A549 (cell line): Measurements from ENCODE around the gene FOLR2. TPM values are rescaled to one million over a fixed set of nuclear protein-coding genes. Genes with fewer than 3 reads are reported as not detected.

ENCODE experiments used
- ATAC-seq, 2 experiments: fragments of 200-7000 bp in 1 of 2; fragments of >200 bp in 1 of 2; cut with Nextera tagmentation in 1 of 2; cut with Tn5 transposase in 1 of 2; 3 replicates each; pipeline versions ENCODE4 v1.8.0 to v1.9.1; 2018 to 2020; ENCODE audit warnings: mild to moderate bottlenecking in 1 of 2, moderate library complexity in 1 of 2
- CTCF ChIA-PET: fragments of 300-600 bp; sonication (Branson Sonifier 250); formaldehyde crosslinking; extraction: SDS; loops from one replicate; lab custom pipeline; 2021; ENCODE audit warnings: antibody characterized with exemption, inconsistent platforms; lab: Yijun Ruan, JAX
- POLR2A ChIA-PET: fragments of 350-600 bp; formaldehyde crosslinking; extraction: SDS; loops from one replicate; lab custom pipeline; 2021; ENCODE audit warnings: antibody characterized with exemption, inconsistent platforms; lab: Yijun Ruan, JAX
- DNase-seq, 2 experiments: peaks; one replicate each; pipeline versions ENCODE4 v3.0.0 to v3.0.0-alpha.2; 2011 to 2016; ENCODE audit warnings: low read depth in 1 of 2, low spot score in 1 of 2
- FAIRE-seq: peaks from 2 replicates; lab custom pipeline; 2011; peaks lifted over from hg19 to GRCh38; lab: Jason Lieb, UNC
- H3K27ac ChIP-seq, 2 experiments: fragments of >200 bp; sonication (Bioruptor Twin); formaldehyde crosslinking; 3 replicates each; pipeline ENCODE4 v1.5.1; 2016 to 2017
- H3K4me1 ChIP-seq: fragments of >200 bp; sonication (Bioruptor Twin); formaldehyde crosslinking; 3 replicates; pipeline ENCODE4 v1.6.1; 2016
- H3K4me2 ChIP-seq: fragments of >200 bp; sonication (Bioruptor Twin); formaldehyde crosslinking; 3 replicates; pipeline ENCODE4 v1.6.1; 2016
- H3K4me3 ChIP-seq: fragments of >200 bp; sonication (Bioruptor Twin); formaldehyde crosslinking; 3 replicates; pipeline ENCODE4 v1.5.1; 2016
- H3K9me3 ChIP-seq: fragments of >200 bp; sonication (Bioruptor Twin); formaldehyde crosslinking; 3 replicates; pipeline ENCODE4 v1.6.1; 2016
- CBX2 ChIP-seq: fragments of 200-600 bp; sonication (generic); IDR thresholded peaks from 2 replicates; pipeline ENCODE4 v1.6.1; 2016; ENCODE audit warnings: low read depth, mild to moderate bottlenecking, borderline replicate concordance
- CBX8 ChIP-seq: fragments of 200-600 bp; sonication (generic); IDR thresholded peaks from 2 replicates; pipeline ENCODE4 v1.6.1; 2016
- CEBPB ChIP-seq, 2 experiments: fragments of >200 bp in 1 of 2; sonication (Bioruptor Twin) in 1 of 2; formaldehyde crosslinking in 1 of 2; IDR thresholded peaks; 2 replicates each; pipeline ENCODE4 v1.6.1; 2012 to 2016
- EHMT2 ChIP-seq: fragments of 200-600 bp; sonication (generic); IDR thresholded peaks from 2 replicates; pipeline ENCODE4 v1.6.1; 2016; ENCODE audit warnings: antibody characterized with exemption, low read depth, mild to moderate bottlenecking, moderate library complexity
- FOXS1 ChIP-seq: fragments of 250-450 bp; sonication (Bioruptor Pico); IDR thresholded peaks from 2 replicates; pipeline ENCODE4 v1.5.0; 2020; ENCODE audit warnings: mild to moderate bottlenecking, moderate library complexity
- HDAC2 ChIP-seq: fragments of 200-600 bp; sonication (generic); IDR thresholded peaks from 2 replicates; pipeline ENCODE4 v1.6.1; 2016
- HOXA7 ChIP-seq: fragments of 250-450 bp; sonication (Bioruptor Pico); IDR thresholded peaks from 2 replicates; pipeline ENCODE4 v1.5.0; 2020; ENCODE audit warnings: mild to moderate bottlenecking, moderate library complexity
- HOXB5 ChIP-seq: fragments of 250-450 bp; sonication (Bioruptor Pico); IDR thresholded peaks from 2 replicates; pipeline ENCODE4 v1.5.0; 2020; ENCODE audit warnings: mild to moderate bottlenecking, moderate library complexity
- MAFK ChIP-seq: fragments of 450-650 bp; IDR thresholded peaks from 2 replicates; pipeline ENCODE4 v1.6.1; 2014; ENCODE audit not compliant: partially characterized antibody
- MYC ChIP-seq: IDR thresholded peaks from 2 replicates; pipeline ENCODE4 v1.6.1; 2012; ENCODE audit warnings: mild to moderate bottlenecking, inconsistent platforms, low read length, improper control_type of control experiment, borderline replicate concordance
- NR3C1 ChIP-seq: fragments of >200 bp; sonication (Bioruptor Twin); formaldehyde crosslinking; IDR thresholded peaks from 3 replicates; pipeline ENCODE4 v1.6.1; 2017
- PHF8 ChIP-seq: fragments of 200-600 bp; sonication (generic); IDR thresholded peaks from 2 replicates; pipeline ENCODE4 v1.6.1; 2016; ENCODE audit warnings: low read depth, mild to moderate bottlenecking, antibody characterized with exemption, moderate library complexity, borderline replicate concordance
- POLR2A ChIP-seq: IDR thresholded peaks from 2 replicates; pipeline ENCODE4 v1.6.1; 2012; ENCODE audit warnings: mild to moderate bottlenecking, low read length
- SMC3 ChIP-seq: fragments of >200 bp; sonication (Bioruptor Twin); formaldehyde crosslinking; IDR thresholded peaks from 3 replicates; pipeline ENCODE4 v1.6.1; 2018; ENCODE audit warnings: inconsistent platforms
- TP53 ChIP-seq: fragments of 250-450 bp; sonication (Bioruptor Pico); IDR thresholded peaks from 2 replicates; pipeline ENCODE4 v1.5.0; 2021; ENCODE audit warnings: mild to moderate bottlenecking, moderate library complexity
- WGBS: methylation state at CpG from one replicate; pipeline ENCODE4 v1.1.6; 2017; ENCODE audit errors: missing lambda C conversion rate; 5-methylcytosine and 5-hydroxymethylcytosine counted together
- polyA plus RNA-seq, 4 experiments: library from polyadenylated mRNA; depleted of rRNA in 3 of 4; stranded (reverse); fragments of >200 nt; fragmentation: RNase III in 1 of 4; extraction: RNeasy Plus Mini Kit Qiagen cat#74134 plus additional on column Dnase treatment in 1 of 4; gene quantifications; 2 replicates in 3 of 4; 3 replicates in 1 of 4; pipeline ENCODE4 v1.2.3, GENCODE V29; 2011 to 2017
- TF ChIP-seq, protein P1 (sequence below): fragments of 250-450 bp; sonication (Bioruptor Pico); IDR thresholded peaks from 2 replicates; pipeline ENCODE4 v1.5.0; 2020; ENCODE audit warnings: low read depth, mild to moderate bottlenecking, moderate library complexity
- TF ChIP-seq, protein P2 (sequence below): fragments of >200 bp; sonication (Bioruptor Twin); formaldehyde crosslinking; IDR thresholded peaks from 3 replicates; pipeline ENCODE4 v1.5.1; 2016
- TF ChIP-seq, protein P3 (sequence below): IDR thresholded peaks from 2 replicates; pipeline ENCODE4 v1.6.1; 2012
- TF ChIP-seq, protein P4 (sequence below): fragments of >200 bp; sonication (Bioruptor Twin); formaldehyde crosslinking; IDR thresholded peaks from 3 replicates; pipeline ENCODE4 v1.6.1; 2016
- TF ChIP-seq, protein P5 (sequence below): fragments of 200-600 bp; sonication (generic); IDR thresholded peaks from 2 replicates; pipeline ENCODE4 v1.6.1; 2016; ENCODE audit warnings: antibody characterized with exemption, mild to moderate bottlenecking, moderate library complexity

FOLR2 gene
- polyA plus RNA-seq, 2 of the 4 experiments (the other 2 are of a cell fraction), result not detected

DNA sequence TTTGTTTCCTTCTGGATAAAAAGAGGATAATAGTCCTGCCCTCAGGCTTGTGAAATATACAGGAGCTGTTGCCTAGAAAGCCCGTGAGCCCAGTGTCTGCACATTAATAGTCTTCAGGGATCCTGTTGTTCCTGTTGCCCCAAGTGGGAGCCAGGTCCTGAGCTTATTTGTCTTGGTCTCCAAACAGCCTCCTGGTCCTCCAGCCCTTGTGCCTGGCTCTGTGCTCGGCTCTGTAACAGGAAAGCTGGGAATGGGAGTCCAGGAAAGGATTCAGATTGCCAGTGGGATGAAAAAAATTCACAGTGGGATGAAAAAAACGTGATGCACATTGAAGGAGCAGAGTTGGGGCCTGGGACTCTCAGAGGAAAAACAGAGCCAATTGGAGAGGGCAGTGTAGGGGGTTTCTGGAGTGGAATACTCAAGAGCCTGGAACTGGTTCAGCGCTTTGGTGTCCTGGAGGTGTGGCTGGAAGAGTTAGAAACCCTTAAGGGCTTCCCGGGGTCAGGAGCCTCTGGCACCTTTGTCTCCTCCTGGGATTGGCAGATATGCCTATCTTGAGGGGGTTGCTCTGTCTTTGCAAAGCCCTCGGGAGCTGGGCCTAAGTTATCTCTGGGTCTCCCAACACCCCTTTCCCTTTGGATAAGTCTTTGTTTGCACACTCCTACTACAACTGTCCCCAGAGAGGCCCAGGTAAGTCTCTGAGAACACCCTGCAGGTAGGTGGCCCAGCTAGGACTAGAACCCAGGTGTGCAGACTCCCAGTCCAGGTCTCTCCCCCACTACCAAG is 5.7 kb downstream of the FOLR2 start:
- H3K4me1 ChIP-seq, result peaks cover 21% of the 10 kb centered on the region
- WGBS, result 68% methylated on average over 6 of the region's 6 CpGs
- H3K27ac ChIP-seq, result peak overlapping the region; percentile 97 to 98
- FAIRE-seq (no peak), ATAC-seq (no peak; a peak in 1 of 6 replicates), DNase-seq (no peak)
- peak overlapping the region; percentile 93 for H3K4me2 ChIP-seq
- no peaks in the 10 kb centered on the region for H3K9me3 ChIP-seq
- ChIA-PET POLR2A (interaction anchor here (1.0 kb wide), 1 partner anchor 14 kb away, joined by 4 read pairs; no protein-coding TSS in a partner anchor), CTCF (interaction anchor here (0.7 to 9.4 kb wide), 15 partner anchors 13 to 368 kb away, joined by 3 to 83 read pairs (median 6); partner anchors contain the start of gene CLPB)
- TF ChIP-seq, protein P1, sequence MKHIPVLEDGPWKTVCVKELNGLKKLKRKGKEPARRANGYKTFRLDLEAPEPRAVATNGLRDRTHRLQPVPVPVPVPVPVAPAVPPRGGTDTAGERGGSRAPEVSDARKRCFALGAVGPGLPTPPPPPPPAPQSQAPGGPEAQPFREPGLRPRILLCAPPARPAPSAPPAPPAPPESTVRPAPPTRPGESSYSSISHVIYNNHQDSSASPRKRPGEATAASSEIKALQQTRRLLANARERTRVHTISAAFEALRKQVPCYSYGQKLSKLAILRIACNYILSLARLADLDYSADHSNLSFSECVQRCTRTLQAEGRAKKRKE (CRISPR knock-in tag), result no peak
- TF ChIP-seq CBX2 (no peak), POLR2A (no peak), SMC3 (no peak), PHF8 (no peak), MAFK (no peak), FOXS1 (no peak), HDAC2 (no peak), NR3C1 (no peak), TP53 (CRISPR knock-in tag) (no peak), MYC (no peak), EHMT2 (no peak), CBX8 (no peak), HOXB5 (CRISPR knock-in tag) (no peak), CEBPB (IDR thresholded peaks at IDR 0.05) (no peak), HOXA7 (CRISPR knock-in tag) (no peak)
- TF ChIP-seq, protein P2, sequence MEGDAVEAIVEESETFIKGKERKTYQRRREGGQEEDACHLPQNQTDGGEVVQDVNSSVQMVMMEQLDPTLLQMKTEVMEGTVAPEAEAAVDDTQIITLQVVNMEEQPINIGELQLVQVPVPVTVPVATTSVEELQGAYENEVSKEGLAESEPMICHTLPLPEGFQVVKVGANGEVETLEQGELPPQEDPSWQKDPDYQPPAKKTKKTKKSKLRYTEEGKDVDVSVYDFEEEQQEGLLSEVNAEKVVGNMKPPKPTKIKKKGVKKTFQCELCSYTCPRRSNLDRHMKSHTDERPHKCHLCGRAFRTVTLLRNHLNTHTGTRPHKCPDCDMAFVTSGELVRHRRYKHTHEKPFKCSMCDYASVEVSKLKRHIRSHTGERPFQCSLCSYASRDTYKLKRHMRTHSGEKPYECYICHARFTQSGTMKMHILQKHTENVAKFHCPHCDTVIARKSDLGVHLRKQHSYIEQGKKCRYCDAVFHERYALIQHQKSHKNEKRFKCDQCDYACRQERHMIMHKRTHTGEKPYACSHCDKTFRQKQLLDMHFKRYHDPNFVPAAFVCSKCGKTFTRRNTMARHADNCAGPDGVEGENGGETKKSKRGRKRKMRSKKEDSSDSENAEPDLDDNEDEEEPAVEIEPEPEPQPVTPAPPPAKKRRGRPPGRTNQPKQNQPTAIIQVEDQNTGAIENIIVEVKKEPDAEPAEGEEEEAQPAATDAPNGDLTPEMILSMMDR, result no peak
- TF ChIP-seq, protein P3, sequence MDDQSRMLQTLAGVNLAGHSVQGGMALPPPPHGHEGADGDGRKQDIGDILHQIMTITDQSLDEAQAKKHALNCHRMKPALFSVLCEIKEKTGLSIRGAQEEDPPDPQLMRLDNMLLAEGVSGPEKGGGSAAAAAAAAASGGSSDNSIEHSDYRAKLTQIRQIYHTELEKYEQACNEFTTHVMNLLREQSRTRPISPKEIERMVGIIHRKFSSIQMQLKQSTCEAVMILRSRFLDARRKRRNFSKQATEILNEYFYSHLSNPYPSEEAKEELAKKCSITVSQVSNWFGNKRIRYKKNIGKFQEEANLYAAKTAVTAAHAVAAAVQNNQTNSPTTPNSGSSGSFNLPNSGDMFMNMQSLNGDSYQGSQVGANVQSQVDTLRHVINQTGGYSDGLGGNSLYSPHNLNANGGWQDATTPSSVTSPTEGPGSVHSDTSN, result no peak
- TF ChIP-seq, protein P4, sequence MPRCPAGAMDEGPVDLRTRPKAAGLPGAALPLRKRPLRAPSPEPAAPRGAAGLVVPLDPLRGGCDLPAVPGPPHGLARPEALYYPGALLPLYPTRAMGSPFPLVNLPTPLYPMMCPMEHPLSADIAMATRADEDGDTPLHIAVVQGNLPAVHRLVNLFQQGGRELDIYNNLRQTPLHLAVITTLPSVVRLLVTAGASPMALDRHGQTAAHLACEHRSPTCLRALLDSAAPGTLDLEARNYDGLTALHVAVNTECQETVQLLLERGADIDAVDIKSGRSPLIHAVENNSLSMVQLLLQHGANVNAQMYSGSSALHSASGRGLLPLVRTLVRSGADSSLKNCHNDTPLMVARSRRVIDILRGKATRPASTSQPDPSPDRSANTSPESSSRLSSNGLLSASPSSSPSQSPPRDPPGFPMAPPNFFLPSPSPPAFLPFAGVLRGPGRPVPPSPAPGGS, result no peak
- TF ChIP-seq, protein P5, sequence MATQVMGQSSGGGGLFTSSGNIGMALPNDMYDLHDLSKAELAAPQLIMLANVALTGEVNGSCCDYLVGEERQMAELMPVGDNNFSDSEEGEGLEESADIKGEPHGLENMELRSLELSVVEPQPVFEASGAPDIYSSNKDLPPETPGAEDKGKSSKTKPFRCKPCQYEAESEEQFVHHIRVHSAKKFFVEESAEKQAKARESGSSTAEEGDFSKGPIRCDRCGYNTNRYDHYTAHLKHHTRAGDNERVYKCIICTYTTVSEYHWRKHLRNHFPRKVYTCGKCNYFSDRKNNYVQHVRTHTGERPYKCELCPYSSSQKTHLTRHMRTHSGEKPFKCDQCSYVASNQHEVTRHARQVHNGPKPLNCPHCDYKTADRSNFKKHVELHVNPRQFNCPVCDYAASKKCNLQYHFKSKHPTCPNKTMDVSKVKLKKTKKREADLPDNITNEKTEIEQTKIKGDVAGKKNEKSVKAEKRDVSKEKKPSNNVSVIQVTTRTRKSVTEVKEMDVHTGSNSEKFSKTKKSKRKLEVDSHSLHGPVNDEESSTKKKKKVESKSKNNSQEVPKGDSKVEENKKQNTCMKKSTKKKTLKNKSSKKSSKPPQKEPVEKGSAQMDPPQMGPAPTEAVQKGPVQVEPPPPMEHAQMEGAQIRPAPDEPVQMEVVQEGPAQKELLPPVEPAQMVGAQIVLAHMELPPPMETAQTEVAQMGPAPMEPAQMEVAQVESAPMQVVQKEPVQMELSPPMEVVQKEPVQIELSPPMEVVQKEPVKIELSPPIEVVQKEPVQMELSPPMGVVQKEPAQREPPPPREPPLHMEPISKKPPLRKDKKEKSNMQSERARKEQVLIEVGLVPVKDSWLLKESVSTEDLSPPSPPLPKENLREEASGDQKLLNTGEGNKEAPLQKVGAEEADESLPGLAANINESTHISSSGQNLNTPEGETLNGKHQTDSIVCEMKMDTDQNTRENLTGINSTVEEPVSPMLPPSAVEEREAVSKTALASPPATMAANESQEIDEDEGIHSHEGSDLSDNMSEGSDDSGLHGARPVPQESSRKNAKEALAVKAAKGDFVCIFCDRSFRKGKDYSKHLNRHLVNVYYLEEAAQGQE, result no peak
- peak overlapping the region; percentile 92 for H3K4me3 ChIP-seq
